ENCODE data around the gene GLIS2.

GLIS2 gene

DNA sequence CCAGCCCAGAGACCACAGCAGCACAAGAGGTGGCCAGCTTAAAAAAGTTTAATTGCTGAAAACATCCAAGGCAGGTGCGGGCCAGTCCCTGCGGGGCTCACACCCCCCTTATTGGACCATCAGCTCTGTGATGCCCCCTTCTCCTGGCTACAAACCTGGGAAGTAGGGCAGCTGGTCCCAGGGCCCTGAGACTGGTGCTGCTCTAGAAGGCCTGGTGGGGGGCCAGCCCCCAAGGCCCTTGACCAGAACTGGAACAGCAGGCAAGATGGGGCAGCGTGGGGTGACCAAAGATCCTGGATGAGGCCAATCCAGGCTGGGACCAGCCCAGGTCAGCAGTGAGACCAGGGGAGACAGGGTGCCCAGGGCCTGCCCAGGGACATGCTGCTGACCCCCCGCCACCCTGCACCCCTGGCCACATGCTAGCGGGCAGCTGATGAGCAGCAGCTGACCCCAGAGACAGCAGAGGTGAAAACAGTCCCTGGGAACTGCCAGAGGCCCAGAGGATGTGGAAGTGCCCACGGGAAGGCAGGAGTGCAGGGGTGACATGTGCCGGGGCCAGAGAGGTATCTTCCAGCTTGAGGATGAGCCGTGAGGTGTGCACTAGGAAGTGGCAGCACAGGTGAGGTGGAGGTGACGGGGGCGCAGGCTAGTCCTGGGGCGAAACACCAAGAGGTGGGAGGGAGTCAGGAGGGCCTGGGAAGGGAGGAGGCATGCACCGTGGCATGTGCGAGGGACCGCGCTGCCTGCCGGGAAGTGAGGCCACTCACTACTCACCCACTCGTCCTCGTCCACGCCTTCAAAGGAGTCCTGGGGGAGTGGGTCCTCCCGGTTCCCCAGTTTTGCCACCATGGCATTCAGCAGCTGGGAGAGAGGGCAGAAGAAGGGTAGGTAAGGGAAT is 38.9 kb downstream of the GLIS2 start:
- no peak for DNase-seq

DNA sequence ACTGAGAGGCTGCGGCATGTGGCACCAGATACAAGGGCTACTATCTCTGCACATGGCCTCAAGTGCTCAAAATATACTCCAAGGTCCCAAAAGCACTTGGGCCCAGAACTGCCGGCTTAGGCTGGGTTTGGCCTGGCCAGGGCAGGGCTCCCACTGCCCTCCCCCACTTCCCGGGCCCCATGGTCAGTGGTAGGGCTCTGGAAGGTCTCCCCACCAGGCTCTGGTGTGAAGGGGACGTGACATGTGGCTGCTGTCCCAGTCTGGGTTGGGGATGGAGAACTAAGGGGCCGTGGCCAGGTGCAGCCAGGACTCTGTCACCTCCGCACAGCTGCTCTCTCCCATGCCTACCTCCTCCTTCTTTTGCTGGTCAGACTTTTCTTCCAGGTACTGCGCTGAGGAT is 41.0 kb downstream of the GLIS2 start:
- DNase-seq = no peak

DNA sequence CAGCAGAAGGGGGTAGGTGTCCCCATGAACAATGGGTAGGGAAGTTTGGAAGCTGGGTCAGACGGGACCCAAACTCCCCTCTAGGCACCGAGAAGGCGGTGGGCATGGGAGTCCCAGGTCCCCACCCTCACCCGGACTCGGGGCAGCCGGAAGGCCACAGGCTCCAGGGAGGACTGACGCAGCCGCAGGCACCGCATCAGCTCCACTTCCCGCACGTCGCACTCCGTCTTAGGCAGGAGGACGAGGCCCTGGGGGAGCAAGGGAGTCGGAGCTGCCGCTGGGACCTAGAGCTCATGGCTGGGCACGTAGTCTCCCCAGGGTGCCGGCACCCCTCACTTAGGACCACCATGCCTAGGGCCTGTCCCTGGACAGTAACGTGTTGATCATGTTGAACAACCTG is 42.4 kb downstream of the GLIS2 start:
- DNase-seq = no peak

DNA sequence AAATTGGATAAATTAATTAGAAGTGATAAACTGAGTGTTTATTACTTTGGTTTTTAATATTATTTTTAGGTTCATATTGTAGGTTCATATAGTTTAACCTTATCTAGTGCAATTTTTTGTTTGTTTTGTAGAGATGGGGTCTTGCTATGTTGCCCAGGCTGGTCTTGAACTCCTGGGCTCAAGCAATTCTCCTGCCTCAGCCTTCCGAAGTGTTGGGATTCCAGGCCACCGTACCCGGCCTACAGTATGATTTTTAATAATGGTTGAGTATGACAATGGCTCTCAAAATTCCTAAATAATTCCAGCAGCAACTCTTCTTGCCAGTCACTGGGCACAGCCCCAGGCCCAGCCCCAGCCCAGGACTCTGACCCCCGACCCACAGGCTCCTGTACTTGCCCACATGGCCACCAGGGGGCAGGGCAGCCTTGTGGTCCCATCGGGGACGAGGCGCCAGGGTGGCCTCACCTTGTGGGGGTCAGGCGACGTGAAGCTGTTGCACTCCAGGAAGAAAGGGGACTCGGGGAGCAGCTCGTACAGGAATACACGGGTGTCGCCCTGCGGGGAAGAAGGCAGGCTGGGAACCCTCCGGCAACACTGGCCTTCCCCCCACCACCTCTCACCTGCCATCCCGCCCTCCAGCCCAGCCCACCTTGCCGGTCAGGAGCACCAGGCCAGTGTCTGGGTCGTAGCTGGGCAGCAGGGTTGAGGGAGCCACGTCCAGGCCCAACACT is 43.1 kb downstream of the GLIS2 start:
- DNase-seq = peak; percentile 76

DNA sequence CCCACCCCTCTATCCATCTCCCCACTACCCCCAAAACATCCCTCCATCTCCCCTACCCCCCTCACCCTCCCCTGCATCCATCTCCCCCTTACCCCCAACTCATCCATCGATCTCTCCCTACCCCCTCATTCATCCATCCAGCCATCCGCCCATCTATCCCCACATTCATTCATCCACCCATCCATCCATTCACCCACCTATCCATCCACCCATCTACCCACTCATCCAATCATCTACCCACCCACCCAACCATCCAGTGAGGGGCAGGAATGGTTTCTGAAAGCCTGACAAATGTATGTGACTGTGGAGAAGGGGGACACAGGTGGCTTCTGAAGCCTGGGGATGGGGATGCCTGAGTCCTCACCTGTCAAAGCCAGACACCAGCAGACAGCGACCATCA is 44.0 kb downstream of the GLIS2 start:
- no peak for DNase-seq

DNA sequence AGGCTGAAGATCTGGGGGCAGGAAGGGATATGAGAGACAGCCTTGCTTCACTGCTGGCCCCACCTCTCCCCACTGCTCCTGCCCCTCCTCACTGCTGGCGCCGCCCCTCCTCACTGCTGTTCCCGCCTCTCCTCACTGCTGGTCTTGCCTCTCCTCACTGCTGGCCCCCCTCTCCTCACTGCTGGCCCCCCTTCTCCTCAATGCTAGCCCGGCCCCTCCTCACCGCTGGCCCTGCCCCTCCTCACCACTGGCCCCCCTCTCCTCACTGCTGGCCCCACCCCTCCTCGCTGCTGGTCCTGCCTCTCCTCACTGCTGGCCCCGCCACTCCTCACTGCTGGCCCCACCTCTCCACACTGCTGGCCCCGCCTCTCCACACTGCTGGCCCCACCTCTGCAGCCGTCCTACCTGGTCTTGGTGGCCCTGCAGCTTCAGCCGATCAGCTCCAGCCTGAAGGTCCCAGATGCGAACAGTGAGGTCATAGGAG is 44.7 kb downstream of the GLIS2 start:
- DNase-seq = peak; percentile 84

DNA sequence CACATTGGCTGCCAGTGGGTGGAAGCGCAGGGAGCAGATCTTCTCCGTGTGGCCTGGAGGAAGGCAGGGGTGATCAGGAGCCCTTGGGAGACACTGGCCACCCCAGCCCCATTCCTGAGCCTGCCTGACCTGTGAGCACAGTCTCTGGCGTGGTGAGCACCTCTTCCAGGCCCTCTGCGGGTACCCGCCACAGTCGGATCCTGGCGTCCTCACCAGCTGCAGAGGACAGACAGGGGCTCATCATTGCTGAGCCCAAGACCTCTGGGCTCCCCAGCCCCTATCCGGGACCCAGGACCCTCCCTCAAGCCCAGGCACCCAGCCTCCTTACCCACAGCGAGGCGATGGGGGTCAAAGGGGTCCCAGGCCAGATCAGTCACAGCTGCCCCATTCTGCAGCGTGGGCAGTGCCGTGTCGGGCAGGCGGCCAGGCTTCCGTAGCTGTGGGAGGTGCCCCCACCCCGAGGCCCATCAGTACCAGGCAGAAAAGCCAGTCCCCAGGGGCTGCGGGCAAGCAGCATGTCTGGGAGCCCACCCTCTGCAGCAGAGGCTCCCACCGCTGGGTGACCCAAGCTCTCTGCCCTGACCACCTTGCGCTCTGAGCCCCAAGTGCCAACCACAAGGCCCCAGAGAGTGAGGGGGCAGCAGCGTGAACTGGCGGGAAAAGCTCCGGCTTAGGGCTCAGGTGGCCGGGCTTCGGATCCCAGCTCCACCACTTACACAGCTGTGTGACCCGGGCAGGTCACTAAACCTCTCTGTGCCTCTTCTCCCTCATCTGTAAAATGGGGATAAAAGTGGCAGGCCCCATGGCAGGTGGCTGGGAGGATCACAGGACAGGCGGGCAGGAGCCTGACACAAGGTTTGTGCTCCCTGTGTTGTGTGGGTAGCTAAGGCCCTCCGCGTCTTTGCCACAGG is 45.4 kb downstream of the GLIS2 start:
- no peak for DNase-seq

DNA sequence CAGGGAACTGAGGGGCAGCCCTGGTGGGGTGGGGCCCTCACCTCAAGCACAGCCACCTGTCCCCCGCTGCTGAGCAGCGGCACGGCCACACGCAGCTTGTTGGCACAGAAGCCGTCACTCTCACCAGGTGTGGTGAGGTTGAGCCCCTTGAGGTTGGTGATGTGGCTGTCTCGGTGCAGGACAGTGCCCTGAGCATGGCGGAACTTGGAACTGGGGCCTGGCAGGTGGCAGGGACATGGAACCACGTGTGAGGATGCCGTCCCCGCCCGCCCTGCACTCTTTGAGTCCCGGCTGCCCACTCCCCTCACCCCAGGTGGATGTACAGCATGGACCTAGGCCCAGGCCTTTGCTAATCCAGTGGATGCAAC is 46.1 kb downstream of the GLIS2 start:
- no peak for DNase-seq

DNA sequence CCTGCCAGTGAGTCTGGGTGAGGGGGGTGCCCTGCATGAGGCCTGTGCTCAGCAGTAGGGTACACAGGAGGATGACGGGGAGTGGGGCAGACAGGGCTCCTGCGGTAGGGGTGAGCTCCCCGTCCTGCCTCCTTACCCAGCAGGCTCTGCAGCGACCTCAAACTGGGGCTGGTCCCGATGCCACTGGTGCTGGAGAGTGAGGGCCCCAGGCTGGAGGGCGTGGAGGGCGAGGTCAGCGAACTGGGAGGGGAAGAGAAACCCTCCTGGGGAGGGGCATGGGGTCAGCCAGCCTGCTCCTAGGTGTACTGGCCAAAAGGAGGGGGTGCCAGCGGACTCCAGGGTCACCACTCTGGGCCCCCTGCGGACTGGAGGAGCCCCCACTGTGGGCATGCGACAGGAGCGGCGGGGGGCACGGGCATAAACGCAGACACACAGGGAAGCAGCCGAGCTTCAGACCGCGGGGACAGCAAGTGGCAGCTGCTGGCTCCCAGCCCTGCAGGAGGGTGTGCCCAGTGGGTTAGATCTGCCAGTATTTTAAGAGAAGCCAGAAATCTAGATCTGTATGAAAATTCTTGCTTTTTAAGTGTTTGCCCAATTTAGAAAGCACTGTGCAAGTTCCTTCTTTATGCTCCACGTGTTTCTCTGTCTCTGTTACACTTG is 46.7 kb downstream of the GLIS2 start:
- DNase-seq = no peak

DNA sequence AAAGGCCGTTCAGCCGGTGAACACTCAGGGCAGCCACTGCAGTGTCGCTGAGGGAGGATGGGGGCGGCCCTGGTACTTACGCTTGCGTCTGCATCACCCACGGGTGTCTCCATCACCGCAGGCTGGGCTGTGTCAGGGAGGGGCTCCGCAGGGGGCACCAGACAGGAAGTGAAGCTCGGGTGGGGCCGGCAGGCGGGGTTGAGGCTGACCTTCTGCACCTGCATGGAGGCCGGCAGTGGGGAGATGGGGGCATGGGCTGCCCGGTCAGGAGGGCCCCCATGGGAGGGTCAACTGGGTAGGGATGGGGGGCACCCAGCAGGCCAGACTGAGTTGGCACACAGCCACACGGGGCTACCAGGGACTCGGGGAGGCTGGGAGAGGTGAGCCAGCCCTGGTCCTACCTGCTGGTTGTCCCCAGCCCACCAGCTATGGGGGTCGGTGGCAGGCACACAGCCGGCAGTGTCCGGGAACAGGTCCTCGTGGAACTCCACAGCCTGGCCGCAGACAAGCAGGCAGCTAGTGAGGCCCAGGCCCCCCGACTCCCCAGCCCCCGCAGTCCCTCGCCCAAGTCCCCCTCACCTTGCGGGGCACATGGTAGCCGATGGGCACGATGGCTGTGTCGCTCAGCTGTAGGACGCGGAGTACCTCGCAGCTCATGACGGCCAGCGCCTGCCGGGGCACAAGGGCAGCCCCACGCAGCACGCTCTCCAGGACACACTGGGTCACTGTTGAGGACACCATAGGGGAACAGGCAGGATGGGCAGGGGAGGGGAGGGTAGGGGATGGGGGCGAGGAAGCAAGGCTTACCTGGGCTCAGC is 48.5 kb downstream of the GLIS2 start:
- DNase-seq = no peak

DNA sequence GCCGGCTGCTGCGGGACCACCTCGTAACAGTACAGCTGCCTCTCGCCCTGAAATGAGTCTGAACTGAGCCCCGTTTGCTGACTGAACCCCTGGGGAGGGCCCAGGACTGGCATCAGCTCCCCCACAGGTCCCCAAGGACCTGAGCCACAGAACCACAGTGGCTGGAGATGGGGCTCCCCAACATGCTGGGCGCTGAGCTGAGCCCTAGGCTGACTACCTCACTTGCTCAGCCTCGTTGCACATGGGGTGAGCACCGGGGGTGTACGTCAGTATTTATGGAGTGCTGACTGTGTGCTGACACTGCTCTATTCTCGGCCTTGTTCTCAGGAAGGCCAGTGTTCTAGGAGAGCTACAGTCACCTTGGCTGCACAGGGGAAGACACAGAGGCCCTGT is 49.1 kb downstream of the GLIS2 start:
- no peak for DNase-seq

DNA sequence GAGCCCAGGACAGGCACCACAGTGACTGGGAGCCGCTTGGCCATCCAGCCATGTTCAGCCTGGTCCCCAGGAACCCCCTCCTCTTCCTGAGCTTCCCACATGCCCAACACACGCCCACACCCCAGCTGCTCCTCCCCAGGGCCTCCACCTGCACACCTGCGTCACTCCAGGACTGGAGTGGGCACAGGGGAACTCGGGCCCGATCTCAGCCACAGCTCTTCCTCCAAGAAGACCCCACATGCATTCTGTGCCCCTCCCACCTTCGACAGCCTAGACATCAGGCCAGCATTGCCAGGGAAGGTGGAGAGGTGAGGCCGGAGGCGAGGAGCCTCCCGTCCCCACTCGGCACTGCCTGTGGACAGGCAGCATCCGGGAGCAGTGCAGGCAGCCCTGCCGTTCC is 49.7 kb downstream of the GLIS2 start:
- no peak for DNase-seq

DNA sequence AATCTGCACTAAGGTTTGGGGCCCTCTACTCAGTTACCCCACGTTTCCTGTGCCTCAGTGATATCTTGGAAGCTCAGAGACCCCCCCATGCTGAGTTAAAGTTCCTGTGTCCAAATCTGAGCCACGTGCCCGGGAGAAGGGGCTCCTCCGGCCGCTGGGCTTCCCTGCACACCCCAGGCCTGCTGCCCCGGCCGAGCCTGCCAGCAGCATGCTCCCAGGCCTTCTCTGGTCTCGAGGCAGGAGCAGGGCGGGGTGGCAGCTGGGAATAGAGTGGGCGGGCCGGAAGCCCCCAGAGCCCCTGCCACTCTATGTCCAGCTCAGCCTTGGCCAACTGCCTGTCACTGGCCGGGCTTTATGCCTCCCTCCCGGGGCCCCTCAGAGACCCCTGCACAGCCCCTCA is 50.1 kb downstream of the GLIS2 start:
- no peak for DNase-seq

DNA sequence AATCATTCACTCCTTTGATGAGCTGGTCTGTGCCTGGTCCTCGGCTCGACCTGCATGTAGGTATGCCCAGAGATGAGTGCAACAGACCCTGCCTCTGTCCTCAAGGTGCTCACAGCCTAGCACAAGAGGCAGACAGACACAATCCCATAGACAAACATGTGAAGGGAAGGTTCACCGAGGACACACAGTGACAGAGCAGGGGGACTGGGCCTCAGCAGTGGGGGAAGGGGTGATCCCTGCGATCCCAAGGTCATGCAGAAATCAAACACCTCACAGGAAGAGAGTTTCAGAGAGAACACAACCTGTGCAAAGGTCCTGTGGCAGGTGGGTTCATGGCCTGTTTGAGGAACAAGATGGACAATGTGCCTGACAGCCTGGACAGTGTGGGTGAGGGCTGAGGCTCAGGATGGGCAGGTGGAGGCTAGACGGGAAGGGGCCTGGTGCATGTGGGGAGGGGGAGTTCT is 51.6 kb downstream of the GLIS2 start:
- no peak for DNase-seq

DNA sequence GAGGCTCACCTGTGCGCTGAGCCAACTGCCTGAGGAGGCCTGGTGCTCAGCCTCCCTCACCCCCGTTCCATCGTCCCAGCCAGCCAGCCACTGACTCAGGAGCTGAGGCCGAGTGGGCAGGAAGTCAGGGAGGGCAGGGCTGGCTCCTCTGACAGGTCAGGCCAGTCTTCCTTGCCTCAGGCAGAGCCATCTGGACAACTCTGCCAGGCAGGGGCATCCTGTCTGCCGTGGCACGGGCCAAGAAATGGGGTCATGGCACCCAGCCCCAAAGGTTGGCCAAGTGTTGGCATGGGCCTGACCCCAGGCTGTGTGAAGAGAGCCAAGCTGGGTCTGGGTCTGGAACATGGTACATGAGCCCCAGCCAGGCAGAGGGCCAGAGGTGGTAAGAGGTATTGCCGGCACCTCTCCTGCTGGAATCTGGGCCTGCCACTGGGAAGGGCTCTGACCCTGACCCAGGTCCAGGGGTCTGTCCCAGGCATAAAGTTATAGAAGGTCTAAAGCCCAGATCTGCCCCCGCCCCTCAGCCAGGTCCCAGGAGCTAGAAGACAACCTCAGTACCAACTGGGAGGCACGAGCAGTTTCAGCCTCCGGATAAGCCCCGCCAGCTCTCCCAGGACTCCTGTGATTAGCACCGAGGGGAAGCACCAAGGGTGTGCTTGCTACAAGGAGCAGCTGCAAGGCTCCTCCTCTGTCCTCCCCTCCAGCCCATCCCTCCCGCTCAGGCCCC is 53.3 kb downstream of the GLIS2 start:
- peak; percentile 10 for DNase-seq

DNA sequence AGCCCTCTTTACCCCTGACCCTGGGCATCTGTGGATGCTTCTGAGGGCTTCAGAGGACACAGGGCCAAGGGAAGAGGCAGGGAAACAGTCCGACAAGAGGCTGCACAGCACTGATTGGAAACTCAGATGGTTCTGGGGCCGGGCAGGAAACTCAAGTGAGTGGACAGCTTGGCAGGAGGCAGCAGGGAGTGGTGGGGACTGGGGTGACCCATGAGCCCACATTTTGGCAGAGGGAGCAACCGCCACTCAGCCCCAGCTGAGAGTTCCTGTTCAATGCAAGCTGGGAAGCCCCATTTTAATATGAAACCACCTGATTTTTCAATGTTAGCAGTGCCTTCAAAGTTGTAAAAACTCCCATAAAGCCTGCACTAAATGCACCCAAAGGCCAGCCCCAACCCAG is 54.3 kb downstream of the GLIS2 start:
- no peak for DNase-seq

DNA sequence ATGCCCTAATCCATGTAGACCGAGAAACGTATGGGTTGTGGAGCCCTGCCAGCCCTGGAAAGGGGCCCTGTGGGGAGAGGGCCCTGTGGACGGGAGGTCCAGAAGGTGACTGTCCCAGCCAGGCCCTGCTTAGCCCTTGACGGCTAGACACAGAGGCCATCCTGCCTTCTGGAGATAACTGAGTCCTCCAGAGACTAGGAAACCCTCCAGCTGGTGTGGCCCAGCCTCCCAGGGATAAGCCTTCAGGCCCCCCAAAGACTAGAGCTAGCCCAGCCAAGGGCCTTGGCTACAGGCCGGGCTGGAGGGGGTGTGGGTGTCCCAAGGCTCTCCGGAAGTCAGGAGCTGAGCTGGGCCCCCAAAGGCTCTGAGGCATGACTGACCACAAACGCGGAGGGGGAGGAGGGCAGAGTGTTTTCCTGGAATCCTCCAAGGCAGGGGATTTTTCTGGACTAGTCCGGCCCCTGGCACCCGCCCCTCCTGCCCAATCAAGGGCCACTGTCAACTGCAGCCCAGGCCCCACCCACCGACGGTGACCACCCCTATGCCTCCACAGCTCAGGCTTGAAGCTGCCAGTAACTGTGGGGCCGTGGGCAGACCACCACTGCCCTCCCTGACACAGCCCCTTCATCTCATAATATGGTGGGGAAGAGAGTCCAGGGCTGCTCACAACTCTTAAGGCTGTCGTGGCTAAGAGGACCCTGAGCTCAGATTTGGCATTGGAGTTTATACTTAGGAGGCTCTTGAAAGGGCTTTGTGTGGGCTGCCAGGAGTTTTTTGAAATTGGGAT is 54.9 kb downstream of the GLIS2 start:
- peak; percentile 41 for DNase-seq

DNA sequence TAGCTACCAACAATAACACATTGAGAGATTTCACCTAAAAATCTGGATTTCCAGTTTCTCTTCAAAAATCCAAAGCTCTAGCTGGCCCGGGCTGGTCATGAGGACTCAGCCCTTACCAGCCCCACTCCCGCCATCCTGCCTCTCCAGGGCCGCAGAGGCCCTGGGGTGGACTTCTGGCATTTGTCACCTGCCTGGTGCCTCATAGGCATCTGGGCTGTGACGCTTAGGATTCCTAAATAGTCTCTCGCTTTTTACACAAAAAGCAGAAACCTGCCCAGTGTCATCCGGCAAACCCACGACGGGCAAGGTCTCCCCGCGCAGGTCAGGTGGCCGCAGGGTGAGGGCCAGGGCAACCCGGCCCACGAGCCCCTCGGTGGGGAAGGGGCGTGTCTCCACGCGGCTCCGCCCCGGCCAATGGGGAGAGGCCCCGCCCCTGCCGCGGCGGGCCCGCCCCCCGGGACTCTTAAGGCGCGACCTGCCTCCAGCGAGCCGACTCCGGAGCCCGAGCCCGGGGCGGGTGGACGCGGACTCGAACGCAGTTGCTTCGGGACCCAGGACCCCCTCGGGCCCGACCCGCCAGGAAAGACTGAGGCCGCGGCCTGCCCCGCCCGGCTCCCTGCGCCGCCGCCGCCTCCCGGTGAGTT is 55.6 kb downstream of the GLIS2 start, which contains the start of gene VASN:
VASN (plus strand) TSS at position 492 of the 644 bp plus-strand sequence. CDS start 9,030 bp downstream, outside the sequence.
- peak; percentile 72 for DNase-seq

DNA sequence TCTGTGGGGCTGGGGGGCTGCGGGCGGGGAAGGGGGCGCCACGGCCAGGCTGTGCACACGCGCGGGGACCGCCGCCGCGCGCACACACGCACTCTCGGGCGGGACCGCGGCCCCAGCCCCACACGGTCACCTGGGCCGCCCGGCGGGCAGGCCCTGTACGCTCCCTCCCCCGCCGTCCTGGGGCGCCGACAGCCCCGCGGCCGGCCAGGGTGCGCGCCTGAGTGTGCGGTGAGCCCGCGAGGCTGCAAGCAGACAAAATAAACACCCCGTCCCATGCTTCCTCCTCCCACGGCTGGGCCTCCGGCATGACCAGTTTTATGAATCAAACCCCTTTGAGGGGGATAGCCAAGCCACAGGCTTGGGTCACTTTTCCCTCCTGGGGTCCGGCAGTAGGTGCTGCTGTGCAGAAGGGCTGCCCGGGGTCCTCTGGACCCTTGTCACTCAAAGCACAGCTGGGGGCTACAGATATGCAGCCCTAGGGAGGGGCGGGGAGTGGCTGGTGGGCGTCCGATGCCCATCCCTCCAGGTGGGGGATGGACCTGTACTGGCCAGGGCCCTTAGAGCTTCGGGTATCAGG is 56.2 kb downstream of the GLIS2 start:
- no peak for DNase-seq
